Measurements from ENCODE around the gene CRHR1.
A peak's percentile ranks its signal among the peaks of the same experiment; 100 is the strongest.

Gene CRHR1

DNA sequence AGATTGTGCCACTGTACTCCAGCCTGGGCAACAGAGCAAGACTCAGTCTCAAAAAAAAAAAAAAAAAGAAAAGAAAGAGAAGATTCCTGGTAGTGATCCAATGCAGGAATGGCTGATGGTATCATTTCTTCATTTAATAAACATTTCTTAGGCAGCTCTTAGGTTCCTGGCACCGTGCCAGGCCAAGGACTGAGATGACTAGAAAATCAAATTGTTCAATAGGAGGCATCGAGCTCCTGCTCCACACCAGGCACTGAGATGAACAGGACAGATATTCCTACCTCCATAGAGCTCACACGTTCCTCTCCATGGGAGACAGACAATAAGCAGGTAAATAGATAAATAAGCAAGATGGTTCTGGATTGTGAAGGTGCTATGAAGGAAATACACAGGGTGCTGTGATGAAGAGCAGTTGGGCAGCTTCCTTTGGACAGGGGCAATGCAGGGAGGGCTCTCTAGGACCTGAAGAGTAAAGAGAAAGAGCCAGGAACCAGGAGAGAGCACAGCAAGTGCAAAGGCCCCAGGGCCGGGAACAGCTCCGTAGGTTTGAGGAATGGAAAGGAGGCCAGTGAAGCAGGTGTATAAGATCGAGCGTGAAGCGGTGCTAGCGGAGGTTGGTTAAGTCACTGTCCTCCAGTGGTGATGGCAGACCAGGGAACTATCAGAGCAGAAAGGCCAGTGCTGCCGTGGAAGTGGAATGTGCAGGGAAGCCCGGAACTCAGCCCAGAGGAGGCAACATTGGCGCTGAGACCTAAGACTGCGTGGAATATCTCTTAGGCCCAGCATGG, 26.5 kb upstream of the CRHR1 start:
- Histone ChIP-seq H3K27ac (ENCODE audit: extremely low read depth, low read depth, low read length) (no peak overlapping the region), H3K36me3 (ENCODE audit: control insufficient read depth in 2 of 2, insufficient read depth in 1 of 2, low read length in 2 of 2) (no peaks in the 10 kb centered on the region), H3K4me3 (ENCODE audit: low read depth, low read length) (no peak overlapping the region), H3K4me1 (ENCODE audit: control insufficient read depth, insufficient read depth, low read length) (no peaks in the 10 kb centered on the region), H3K9me3 (ENCODE audit: control insufficient read depth, insufficient read depth, low read depth, low read length) (no peaks in the 10 kb centered on the region)
- POLR2A ChIA-PET, result no interaction called here
- CTCF ChIA-PET, result no interaction called here
- TF ChIP-seq ZNF677 (tag by site-specific recombination; IDR thresholded peaks at IDR 0.05) (no peak), ZNF184 (tag by site-specific recombination; IDR thresholded peaks at IDR 0.05) (0 out of 2 replicates have a peak, but pooled peaks have one; percentile 14), ZNF654 (tag by site-specific recombination; IDR thresholded peaks at IDR 0.05; ENCODE audit: low read depth) (no peak), ZNF112 (tag by site-specific recombination; IDR thresholded peaks at IDR 0.05) (0 out of 2 replicates have a peak, but pooled peaks have one; percentile 12), ZNF623 (tag by site-specific recombination; IDR thresholded peaks at IDR 0.05) (peak; percentile 52), ZNF560 (tag by site-specific recombination; IDR thresholded peaks at IDR 0.05; ENCODE audit: borderline replicate concordance) (no peak)

DNA sequence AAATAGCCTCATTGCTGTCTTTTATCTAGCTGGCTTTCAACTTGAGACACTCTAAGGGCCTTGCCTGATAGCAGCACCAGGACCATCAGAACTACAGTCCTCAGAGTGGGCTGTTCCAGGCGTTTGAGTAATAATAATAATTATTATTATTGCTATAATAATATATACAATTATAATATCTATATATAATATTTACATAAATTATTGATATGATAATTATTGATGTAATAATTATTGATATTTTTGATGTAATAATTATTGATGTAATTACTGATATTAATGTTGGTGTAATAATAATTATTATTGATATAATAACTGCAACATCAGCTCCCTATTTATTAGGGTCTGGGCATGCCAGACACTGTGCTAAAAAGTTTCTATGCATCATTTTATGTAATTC, 25.6 kb upstream of the CRHR1 start:
- H3K27ac ChIP-seq (ENCODE audit: extremely low read depth, low read depth, low read length), result no peak overlapping the region
- no peak overlapping the region for H3K4me3 ChIP-seq (ENCODE audit: low read depth, low read length)
- TF ChIP-seq ZXDB (tag by site-specific recombination; IDR thresholded peaks at IDR 0.05), result no peak
- TF ChIP-seq ZNF23 (tag by site-specific recombination; IDR thresholded peaks at IDR 0.05; ENCODE audit: borderline replicate concordance), result no peak
- TF ChIP-seq ZNF341 (tag by site-specific recombination; IDR thresholded peaks at IDR 0.05; ENCODE audit: low read depth), result no peak
- TF ChIP-seq, protein P1, sequence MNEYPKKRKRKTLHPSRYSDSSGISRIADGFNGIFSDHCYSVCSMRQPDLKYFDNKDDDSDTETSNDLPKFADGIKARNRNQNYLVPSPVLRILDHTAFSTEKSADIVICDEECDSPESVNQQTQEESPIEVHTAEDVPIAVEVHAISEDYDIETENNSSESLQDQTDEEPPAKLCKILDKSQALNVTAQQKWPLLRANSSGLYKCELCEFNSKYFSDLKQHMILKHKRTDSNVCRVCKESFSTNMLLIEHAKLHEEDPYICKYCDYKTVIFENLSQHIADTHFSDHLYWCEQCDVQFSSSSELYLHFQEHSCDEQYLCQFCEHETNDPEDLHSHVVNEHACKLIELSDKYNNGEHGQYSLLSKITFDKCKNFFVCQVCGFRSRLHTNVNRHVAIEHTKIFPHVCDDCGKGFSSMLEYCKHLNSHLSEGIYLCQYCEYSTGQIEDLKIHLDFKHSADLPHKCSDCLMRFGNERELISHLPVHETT (tag by site-specific recombination; IDR thresholded peaks at IDR 0.05), result no peak
- no peaks in the 10 kb centered on the region for H3K4me1 ChIP-seq (ENCODE audit: control insufficient read depth, insufficient read depth, low read length)
- no peaks in the 10 kb centered on the region for H3K9me3 ChIP-seq (ENCODE audit: control insufficient read depth, insufficient read depth, low read depth, low read length)
- CTCF ChIA-PET, result interaction anchor here (0.7 to 1.0 kb wide), 5 partner anchors 30 to 331 kb away, joined by 3 to 4 read pairs (median 3); no protein-coding TSS in a partner anchor
- no peaks in the 10 kb centered on the region for H3K36me3 ChIP-seq (ENCODE audit: control insufficient read depth in 2 of 2, insufficient read depth in 1 of 2, low read length in 2 of 2)
- POLR2A ChIA-PET, result no interaction called here

DNA sequence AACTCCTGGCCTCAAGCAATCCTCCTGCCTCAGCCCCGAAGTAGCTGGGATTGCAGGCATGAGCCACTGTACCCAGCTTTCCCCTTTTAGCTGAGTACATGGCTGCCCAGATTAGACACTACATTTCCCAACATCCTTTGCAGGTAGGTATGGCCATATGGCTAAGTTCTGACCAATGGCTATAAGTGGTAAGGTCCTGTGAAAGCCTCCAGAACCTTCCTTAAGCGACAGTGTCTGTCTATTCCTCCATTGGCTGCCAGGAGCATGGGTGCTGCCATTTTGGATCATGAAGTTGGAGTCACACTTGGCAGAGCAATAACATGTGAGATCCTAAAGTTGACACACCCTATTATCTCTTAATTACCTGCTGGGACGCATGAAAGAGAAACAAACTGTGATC, 24.4 kb upstream of the CRHR1 start:
- Histone ChIP-seq H3K9me3 (ENCODE audit: control insufficient read depth, insufficient read depth, low read depth, low read length) (no peaks in the 10 kb centered on the region), H3K27ac (ENCODE audit: extremely low read depth, low read depth, low read length) (no peak overlapping the region), H3K36me3 (ENCODE audit: control insufficient read depth in 2 of 2, insufficient read depth in 1 of 2, low read length in 2 of 2) (no peaks in the 10 kb centered on the region), H3K4me1 (ENCODE audit: control insufficient read depth, insufficient read depth, low read length) (no peaks in the 10 kb centered on the region), H3K4me3 (ENCODE audit: low read depth, low read length) (no peak overlapping the region)
- POLR2A ChIA-PET, result no interaction called here
- CTCF ChIA-PET, result interaction anchor here (1.0 kb wide), 1 partner anchor 11 kb away, joined by 4 read pairs; no protein-coding TSS in a partner anchor
- TF ChIP-seq ZNF175 (tag by site-specific recombination; IDR thresholded peaks at IDR 0.05) (no peak), ZNF19 (tag by site-specific recombination; IDR thresholded peaks at IDR 0.05; ENCODE audit: low read depth) (no peak), ZNF248 (tag by site-specific recombination; IDR thresholded peaks at IDR 0.05) (no peak), ZNF121 (tag by site-specific recombination; IDR thresholded peaks at IDR 0.05) (no peak), ZNF24 (tag by site-specific recombination; IDR thresholded peaks at IDR 0.05) (no peak), ZNF548 (tag by site-specific recombination; IDR thresholded peaks at IDR 0.05) (no peak), TCF7L2 (IDR thresholded peaks at IDR 0.05; ENCODE audit: borderline replicate concordance, low read depth, low read length) (no peak), YY2 (tag by site-specific recombination; IDR thresholded peaks at IDR 0.05) (peak; percentile 78; the same call in 1 of the 2 replicates), YY1 (tag by site-specific recombination; IDR thresholded peaks at IDR 0.05) (0 out of 2 replicates have a peak, but pooled peaks have one; percentile 26), ZNF140 (tag by site-specific recombination; IDR thresholded peaks at IDR 0.05) (no peak), ZSCAN16 (tag by site-specific recombination; IDR thresholded peaks at IDR 0.05) (no peak), ZXDB (tag by site-specific recombination; IDR thresholded peaks at IDR 0.05) (no peak), ZNF335 (tag by site-specific recombination; conservative IDR thresholded peaks at IDR 0.05) (peak; percentile 56), ZFP41 (tag by site-specific recombination; IDR thresholded peaks at IDR 0.05; ENCODE audit: borderline replicate concordance) (no peak)
- TF ChIP-seq, protein P2, sequence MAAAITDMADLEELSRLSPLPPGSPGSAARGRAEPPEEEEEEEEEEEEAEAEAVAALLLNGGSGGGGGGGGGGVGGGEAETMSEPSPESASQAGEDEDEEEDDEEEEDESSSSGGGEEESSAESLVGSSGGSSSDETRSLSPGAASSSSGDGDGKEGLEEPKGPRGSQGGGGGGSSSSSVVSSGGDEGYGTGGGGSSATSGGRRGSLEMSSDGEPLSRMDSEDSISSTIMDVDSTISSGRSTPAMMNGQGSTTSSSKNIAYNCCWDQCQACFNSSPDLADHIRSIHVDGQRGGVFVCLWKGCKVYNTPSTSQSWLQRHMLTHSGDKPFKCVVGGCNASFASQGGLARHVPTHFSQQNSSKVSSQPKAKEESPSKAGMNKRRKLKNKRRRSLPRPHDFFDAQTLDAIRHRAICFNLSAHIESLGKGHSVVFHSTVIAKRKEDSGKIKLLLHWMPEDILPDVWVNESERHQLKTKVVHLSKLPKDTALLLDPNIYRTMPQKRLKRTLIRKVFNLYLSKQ (tag by site-specific recombination; IDR thresholded peaks at IDR 0.05; ENCODE audit: borderline replicate concordance), result no peak
- TF ChIP-seq, protein P3, sequence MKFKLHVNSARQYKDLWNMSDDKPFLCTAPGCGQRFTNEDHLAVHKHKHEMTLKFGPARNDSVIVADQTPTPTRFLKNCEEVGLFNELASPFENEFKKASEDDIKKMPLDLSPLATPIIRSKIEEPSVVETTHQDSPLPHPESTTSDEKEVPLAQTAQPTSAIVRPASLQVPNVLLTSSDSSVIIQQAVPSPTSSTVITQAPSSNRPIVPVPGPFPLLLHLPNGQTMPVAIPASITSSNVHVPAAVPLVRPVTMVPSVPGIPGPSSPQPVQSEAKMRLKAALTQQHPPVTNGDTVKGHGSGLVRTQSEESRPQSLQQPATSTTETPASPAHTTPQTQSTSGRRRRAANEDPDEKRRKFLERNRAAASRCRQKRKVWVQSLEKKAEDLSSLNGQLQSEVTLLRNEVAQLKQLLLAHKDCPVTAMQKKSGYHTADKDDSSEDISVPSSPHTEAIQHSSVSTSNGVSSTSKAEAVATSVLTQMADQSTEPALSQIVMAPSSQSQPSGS (tag by site-specific recombination; IDR thresholded peaks at IDR 0.05; ENCODE audit: low read depth), result no peak
- TF ChIP-seq, protein P4, sequence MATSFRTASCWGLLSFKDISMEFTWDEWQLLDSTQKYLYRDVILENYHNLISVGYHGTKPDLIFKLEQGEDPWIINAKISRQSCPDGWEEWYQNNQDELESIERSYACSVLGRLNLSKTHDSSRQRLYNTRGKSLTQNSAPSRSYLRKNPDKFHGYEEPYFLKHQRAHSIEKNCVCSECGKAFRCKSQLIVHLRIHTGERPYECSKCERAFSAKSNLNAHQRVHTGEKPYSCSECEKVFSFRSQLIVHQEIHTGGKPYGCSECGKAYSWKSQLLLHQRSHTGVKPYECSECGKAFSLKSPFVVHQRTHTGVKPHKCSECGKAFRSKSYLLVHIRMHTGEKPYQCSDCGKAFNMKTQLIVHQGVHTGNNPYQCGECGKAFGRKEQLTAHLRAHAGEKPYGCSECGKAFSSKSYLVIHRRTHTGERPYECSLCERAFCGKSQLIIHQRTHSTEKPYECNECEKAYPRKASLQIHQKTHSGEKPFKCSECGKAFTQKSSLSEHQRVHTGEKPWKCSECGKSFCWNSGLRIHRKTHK (tag by site-specific recombination; IDR thresholded peaks at IDR 0.05), result no peak
